GM23338 (cell line): ENCODE data around the gene MATN1. TPM values are rescaled to one million over a fixed set of nuclear protein-coding genes. Genes with fewer than 3 reads are reported as not detected.

Experiments used
- ATAC-seq: fragments of 200-7000 bp; cut with Tn5 transposase; 3 replicates; pipeline ENCODE4 v1.9.1; 2020
- DNase-seq: peaks from one replicate; pipeline ENCODE4 v3.0.0-alpha.2; 2015; ENCODE audit warnings: low spot score
- H2AFZ ChIP-seq: fragments of 200-600 bp; sonication (generic); 2 replicates; pipeline ENCODE4 v1.8.0; 2016; ENCODE audit warnings: antibody characterized with exemption, mild to moderate bottlenecking, moderate library complexity
- H3F3A ChIP-seq: fragments of 200-600 bp; sonication (generic); replicated peaks from 2 replicates; pipeline ENCODE4 v1.8.0; 2017; ENCODE audit warnings: antibody characterized with exemption, mixed run types, low read depth
- H3K27ac ChIP-seq: fragments of 200-600 bp; sonication (generic); 2 replicates; pipeline ENCODE4 v1.6.1; 2016; ENCODE audit warnings: low read depth
- H3K27me3 ChIP-seq: fragments of 200-600 bp; sonication (generic); 2 replicates; pipeline ENCODE4 v1.8.0; 2016; ENCODE audit warnings: mild to moderate bottlenecking, mixed run types, moderate library complexity; ENCODE audit not compliant: insufficient read depth
- H3K36me3 ChIP-seq: fragments of 200-600 bp; sonication (generic); 2 replicates; pipeline ENCODE4 v1.8.0; 2016; ENCODE audit warnings: mild to moderate bottlenecking; ENCODE audit not compliant: insufficient read depth
- H3K4me1 ChIP-seq: fragments of 200-600 bp; sonication (generic); 2 replicates; pipeline ENCODE4 v1.8.0; 2016; ENCODE audit warnings: mild to moderate bottlenecking, moderate library complexity; ENCODE audit not compliant: insufficient read depth
- H3K4me2 ChIP-seq: fragments of 200-600 bp; sonication (generic); 2 replicates; pipeline ENCODE4 v1.7.1; 2017; ENCODE audit warnings: mixed run types
- H3K4me3 ChIP-seq: fragments of 200-600 bp; sonication (generic); 2 replicates; pipeline ENCODE4 v1.6.1; 2016; ENCODE audit warnings: mixed run types
- H3K79me2 ChIP-seq: fragments of 200-600 bp; sonication (generic); replicated peaks from 2 replicates; pipeline ENCODE4 v1.8.0; 2017; ENCODE audit warnings: mild to moderate bottlenecking; ENCODE audit not compliant: insufficient read depth
- H3K9me2 ChIP-seq: fragments of 200-600 bp; sonication (generic); 2 replicates; pipeline ENCODE4 v1.8.0; 2017; ENCODE audit not compliant: insufficient read depth
- H4K20me1 ChIP-seq: fragments of 200-600 bp; sonication (generic); replicated peaks from 2 replicates; pipeline ENCODE4 v1.8.0; 2017; ENCODE audit warnings: mild to moderate bottlenecking; ENCODE audit not compliant: insufficient read depth
- H3K27ac Mint-ChIP-seq: 2 replicates; pipeline ENCODE4 v1.8.0; 2020; ENCODE audit warnings: inconsistent platforms, mild to moderate bottlenecking, moderate library complexity, mixed read lengths
- H3K27me3 Mint-ChIP-seq: 3 replicates; pipeline ENCODE4 v1.8.0; 2022; ENCODE audit warnings: low read depth, mild to moderate bottlenecking, moderate library complexity, mixed read lengths, inconsistent platforms; ENCODE audit not compliant: insufficient read depth, poor library complexity
- H3K36me3 Mint-ChIP-seq: 3 replicates; pipeline ENCODE4 v1.8.0; 2021; ENCODE audit warnings: low read depth, mild to moderate bottlenecking, inconsistent platforms, moderate library complexity, mixed read lengths
- H3K4me1 Mint-ChIP-seq: 3 replicates; pipeline ENCODE4 v1.8.0; 2020; ENCODE audit warnings: mild to moderate bottlenecking, inconsistent platforms, mixed read lengths
- H3K4me3 Mint-ChIP-seq: 3 replicates; pipeline ENCODE4 v1.8.0; 2021; ENCODE audit warnings: moderate library complexity, mild to moderate bottlenecking, inconsistent platforms, mixed read lengths
- H3K9me3 Mint-ChIP-seq: 3 replicates; pipeline ENCODE4 v1.8.0; 2020; ENCODE audit warnings: moderate library complexity, mild to moderate bottlenecking, inconsistent platforms, mixed read lengths
- CREB1 ChIP-seq: fragments of 250-450 bp; sonication (Bioruptor Pico); IDR thresholded peaks from 2 replicates; pipeline ENCODE4 v1.5.0; 2020; ENCODE audit warnings: low read depth, mild to moderate bottlenecking, moderate library complexity
- EZH2 ChIP-seq: fragments of 200-600 bp; sonication (generic); IDR thresholded peaks from one replicate; pipeline ENCODE4 v1.8.0; 2017; ENCODE audit warnings: antibody characterized with exemption, mild to moderate bottlenecking, low read depth; ENCODE audit not compliant: unreplicated experiment
- EZH2phosphoT487 ChIP-seq: fragments of 200-600 bp; sonication (generic); IDR thresholded peaks from one replicate; pipeline ENCODE4 v1.8.1; 2018; ENCODE audit warnings: antibody characterized with exemption; ENCODE audit not compliant: unreplicated experiment
- JUNB ChIP-seq: IDR thresholded peaks from one replicate; pipeline ENCODE4 v1.6.1; 2016; ENCODE audit warnings: antibody characterized with exemption; ENCODE audit not compliant: unreplicated experiment
- NANOG ChIP-seq: IDR thresholded peaks from 2 replicates; pipeline ENCODE4 v1.6.1; 2016; ENCODE audit warnings: antibody characterized with exemption, borderline replicate concordance
- POLR2AphosphoS5 ChIP-seq: IDR thresholded peaks from 2 replicates; pipeline ENCODE4 v1.6.1; 2016; ENCODE audit warnings: antibody characterized with exemption, low read depth
- STAT1 ChIP-seq: IDR thresholded peaks from one replicate; pipeline ENCODE4 v1.6.1; 2016; ENCODE audit warnings: antibody characterized with exemption; ENCODE audit not compliant: unreplicated experiment
- ZNF114 ChIP-seq: fragments of 250-450 bp; sonication (Bioruptor Pico); IDR thresholded peaks from 2 replicates; pipeline ENCODE4 v1.5.0; 2020; ENCODE audit warnings: mild to moderate bottlenecking, moderate library complexity
- ZNF331 ChIP-seq: fragments of 250-450 bp; sonication (Bioruptor Pico); IDR thresholded peaks from 2 replicates; pipeline ENCODE4 v1.5.0; 2020; ENCODE audit warnings: low read depth, mild to moderate bottlenecking, moderate library complexity
- polyA plus RNA-seq: library from polyadenylated mRNA; unstranded; fragments of >200 nt; fragmentation: Nextera tagmentation; extraction: Ambion mirVana; gene quantifications from 2 replicates; pipeline ENCODE4 v1.2.1, GENCODE V29; 2016
- total RNA-seq: library from RNA; depleted of rRNA; stranded (reverse); fragments of >200 nt; shearing (Covaris generic); gene quantifications from 2 replicates; pipeline ENCODE4 v1.2.3, GENCODE V29; 2014
- TF ChIP-seq, protein P1 (sequence below): IDR thresholded peaks from 2 replicates; pipeline ENCODE4 v1.6.1; 2016; ENCODE audit warnings: antibody characterized with exemption
- TF ChIP-seq, protein P2 (sequence below): IDR thresholded peaks from one replicate; pipeline ENCODE4 v1.6.1; 2018; ENCODE audit warnings: antibody characterized with exemption; ENCODE audit not compliant: unreplicated experiment
- TF ChIP-seq, protein P3 (sequence below), 2 experiments: fragments of 200-600 bp in 1 of 2; sonication (generic) in 1 of 2; conservative IDR thresholded peaks; 2 replicates each; pipeline versions ENCODE4 v1.5.1 to v1.6.1; 2016 to 2017; ENCODE audit warnings: antibody characterized with exemption in 2 of 2, low read depth in 2 of 2, mild to moderate bottlenecking in 2 of 2, moderate library complexity in 1 of 2
- TF ChIP-seq, protein P4 (sequence below): fragments of 250-450 bp; sonication (Bioruptor Pico); IDR thresholded peaks from 2 replicates; pipeline ENCODE4 v1.5.0; 2020; ENCODE audit warnings: mild to moderate bottlenecking, moderate library complexity

Gene MATN1
- total and polyA plus RNA-seq, 2 experiments from 2014 or later = 0.08 to 0.31 TPM

DNA sequence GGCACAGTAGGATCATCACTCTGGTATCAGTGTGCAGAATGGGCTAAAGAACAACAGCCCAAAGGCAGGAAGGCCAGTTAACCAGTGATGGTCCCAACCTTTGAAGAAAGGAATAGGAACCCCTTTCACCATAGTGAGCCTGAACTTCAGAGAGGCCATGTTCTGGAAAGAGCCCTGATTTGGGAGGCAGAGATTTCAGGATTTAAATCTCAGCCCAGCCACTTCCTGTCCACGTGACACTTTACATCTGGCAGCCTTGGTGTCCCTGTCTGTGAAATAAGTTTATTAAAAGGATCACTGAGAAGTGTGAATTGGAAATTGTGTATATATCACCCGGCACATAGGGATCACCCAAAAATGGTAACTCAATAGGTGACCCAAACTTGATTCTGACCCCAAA lies 13.0 kb downstream of the MATN1 start:
- Mint-ChIP-seq H3K9me3 (peaks cover 10% of the 10 kb centered on the region), H3K4me3 (no peak overlapping the region), H3K4me1 (no peaks in the 10 kb centered on the region), H3K36me3 (peaks cover under 1% of the 10 kb centered on the region; the same call in 2 of the 3 replicates), H3K27me3 (peaks cover 6% of the 10 kb centered on the region), H3K27ac (no peak overlapping the region)
- no peak overlapping the region for H3K27ac ChIP-seq
- H3K79me2 ChIP-seq = no peaks in the 10 kb centered on the region
- peaks cover 3% of the 10 kb centered on the region; the same call in 1 of the 2 replicates for H3K4me1 ChIP-seq
- no peak overlapping the region for H3K4me2 ChIP-seq
- H3F3A ChIP-seq = no peaks in the 10 kb centered on the region
- no peak for TF ChIP-seq JUNB
- no peak for TF ChIP-seq EZH2
- no peak for TF ChIP-seq POLR2AphosphoS5
- TF ChIP-seq, protein P1, sequence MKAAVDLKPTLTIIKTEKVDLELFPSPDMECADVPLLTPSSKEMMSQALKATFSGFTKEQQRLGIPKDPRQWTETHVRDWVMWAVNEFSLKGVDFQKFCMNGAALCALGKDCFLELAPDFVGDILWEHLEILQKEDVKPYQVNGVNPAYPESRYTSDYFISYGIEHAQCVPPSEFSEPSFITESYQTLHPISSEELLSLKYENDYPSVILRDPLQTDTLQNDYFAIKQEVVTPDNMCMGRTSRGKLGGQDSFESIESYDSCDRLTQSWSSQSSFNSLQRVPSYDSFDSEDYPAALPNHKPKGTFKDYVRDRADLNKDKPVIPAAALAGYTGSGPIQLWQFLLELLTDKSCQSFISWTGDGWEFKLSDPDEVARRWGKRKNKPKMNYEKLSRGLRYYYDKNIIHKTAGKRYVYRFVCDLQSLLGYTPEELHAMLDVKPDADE = no peak
- TF ChIP-seq EZH2phosphoT487 = no peak
- TF ChIP-seq, protein P2, sequence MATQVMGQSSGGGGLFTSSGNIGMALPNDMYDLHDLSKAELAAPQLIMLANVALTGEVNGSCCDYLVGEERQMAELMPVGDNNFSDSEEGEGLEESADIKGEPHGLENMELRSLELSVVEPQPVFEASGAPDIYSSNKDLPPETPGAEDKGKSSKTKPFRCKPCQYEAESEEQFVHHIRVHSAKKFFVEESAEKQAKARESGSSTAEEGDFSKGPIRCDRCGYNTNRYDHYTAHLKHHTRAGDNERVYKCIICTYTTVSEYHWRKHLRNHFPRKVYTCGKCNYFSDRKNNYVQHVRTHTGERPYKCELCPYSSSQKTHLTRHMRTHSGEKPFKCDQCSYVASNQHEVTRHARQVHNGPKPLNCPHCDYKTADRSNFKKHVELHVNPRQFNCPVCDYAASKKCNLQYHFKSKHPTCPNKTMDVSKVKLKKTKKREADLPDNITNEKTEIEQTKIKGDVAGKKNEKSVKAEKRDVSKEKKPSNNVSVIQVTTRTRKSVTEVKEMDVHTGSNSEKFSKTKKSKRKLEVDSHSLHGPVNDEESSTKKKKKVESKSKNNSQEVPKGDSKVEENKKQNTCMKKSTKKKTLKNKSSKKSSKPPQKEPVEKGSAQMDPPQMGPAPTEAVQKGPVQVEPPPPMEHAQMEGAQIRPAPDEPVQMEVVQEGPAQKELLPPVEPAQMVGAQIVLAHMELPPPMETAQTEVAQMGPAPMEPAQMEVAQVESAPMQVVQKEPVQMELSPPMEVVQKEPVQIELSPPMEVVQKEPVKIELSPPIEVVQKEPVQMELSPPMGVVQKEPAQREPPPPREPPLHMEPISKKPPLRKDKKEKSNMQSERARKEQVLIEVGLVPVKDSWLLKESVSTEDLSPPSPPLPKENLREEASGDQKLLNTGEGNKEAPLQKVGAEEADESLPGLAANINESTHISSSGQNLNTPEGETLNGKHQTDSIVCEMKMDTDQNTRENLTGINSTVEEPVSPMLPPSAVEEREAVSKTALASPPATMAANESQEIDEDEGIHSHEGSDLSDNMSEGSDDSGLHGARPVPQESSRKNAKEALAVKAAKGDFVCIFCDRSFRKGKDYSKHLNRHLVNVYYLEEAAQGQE = no peak
- no peak for TF ChIP-seq CREB1 (CRISPR knock-in tag)
- no peak for TF ChIP-seq STAT1
- no peak for TF ChIP-seq ZNF331 (CRISPR knock-in tag)
- TF ChIP-seq, protein P3, sequence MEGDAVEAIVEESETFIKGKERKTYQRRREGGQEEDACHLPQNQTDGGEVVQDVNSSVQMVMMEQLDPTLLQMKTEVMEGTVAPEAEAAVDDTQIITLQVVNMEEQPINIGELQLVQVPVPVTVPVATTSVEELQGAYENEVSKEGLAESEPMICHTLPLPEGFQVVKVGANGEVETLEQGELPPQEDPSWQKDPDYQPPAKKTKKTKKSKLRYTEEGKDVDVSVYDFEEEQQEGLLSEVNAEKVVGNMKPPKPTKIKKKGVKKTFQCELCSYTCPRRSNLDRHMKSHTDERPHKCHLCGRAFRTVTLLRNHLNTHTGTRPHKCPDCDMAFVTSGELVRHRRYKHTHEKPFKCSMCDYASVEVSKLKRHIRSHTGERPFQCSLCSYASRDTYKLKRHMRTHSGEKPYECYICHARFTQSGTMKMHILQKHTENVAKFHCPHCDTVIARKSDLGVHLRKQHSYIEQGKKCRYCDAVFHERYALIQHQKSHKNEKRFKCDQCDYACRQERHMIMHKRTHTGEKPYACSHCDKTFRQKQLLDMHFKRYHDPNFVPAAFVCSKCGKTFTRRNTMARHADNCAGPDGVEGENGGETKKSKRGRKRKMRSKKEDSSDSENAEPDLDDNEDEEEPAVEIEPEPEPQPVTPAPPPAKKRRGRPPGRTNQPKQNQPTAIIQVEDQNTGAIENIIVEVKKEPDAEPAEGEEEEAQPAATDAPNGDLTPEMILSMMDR (conservative IDR thresholded peaks at IDR 0.05; ENCODE audit: low read depth in 2 of 2) = no peak
- TF ChIP-seq, protein P4, sequence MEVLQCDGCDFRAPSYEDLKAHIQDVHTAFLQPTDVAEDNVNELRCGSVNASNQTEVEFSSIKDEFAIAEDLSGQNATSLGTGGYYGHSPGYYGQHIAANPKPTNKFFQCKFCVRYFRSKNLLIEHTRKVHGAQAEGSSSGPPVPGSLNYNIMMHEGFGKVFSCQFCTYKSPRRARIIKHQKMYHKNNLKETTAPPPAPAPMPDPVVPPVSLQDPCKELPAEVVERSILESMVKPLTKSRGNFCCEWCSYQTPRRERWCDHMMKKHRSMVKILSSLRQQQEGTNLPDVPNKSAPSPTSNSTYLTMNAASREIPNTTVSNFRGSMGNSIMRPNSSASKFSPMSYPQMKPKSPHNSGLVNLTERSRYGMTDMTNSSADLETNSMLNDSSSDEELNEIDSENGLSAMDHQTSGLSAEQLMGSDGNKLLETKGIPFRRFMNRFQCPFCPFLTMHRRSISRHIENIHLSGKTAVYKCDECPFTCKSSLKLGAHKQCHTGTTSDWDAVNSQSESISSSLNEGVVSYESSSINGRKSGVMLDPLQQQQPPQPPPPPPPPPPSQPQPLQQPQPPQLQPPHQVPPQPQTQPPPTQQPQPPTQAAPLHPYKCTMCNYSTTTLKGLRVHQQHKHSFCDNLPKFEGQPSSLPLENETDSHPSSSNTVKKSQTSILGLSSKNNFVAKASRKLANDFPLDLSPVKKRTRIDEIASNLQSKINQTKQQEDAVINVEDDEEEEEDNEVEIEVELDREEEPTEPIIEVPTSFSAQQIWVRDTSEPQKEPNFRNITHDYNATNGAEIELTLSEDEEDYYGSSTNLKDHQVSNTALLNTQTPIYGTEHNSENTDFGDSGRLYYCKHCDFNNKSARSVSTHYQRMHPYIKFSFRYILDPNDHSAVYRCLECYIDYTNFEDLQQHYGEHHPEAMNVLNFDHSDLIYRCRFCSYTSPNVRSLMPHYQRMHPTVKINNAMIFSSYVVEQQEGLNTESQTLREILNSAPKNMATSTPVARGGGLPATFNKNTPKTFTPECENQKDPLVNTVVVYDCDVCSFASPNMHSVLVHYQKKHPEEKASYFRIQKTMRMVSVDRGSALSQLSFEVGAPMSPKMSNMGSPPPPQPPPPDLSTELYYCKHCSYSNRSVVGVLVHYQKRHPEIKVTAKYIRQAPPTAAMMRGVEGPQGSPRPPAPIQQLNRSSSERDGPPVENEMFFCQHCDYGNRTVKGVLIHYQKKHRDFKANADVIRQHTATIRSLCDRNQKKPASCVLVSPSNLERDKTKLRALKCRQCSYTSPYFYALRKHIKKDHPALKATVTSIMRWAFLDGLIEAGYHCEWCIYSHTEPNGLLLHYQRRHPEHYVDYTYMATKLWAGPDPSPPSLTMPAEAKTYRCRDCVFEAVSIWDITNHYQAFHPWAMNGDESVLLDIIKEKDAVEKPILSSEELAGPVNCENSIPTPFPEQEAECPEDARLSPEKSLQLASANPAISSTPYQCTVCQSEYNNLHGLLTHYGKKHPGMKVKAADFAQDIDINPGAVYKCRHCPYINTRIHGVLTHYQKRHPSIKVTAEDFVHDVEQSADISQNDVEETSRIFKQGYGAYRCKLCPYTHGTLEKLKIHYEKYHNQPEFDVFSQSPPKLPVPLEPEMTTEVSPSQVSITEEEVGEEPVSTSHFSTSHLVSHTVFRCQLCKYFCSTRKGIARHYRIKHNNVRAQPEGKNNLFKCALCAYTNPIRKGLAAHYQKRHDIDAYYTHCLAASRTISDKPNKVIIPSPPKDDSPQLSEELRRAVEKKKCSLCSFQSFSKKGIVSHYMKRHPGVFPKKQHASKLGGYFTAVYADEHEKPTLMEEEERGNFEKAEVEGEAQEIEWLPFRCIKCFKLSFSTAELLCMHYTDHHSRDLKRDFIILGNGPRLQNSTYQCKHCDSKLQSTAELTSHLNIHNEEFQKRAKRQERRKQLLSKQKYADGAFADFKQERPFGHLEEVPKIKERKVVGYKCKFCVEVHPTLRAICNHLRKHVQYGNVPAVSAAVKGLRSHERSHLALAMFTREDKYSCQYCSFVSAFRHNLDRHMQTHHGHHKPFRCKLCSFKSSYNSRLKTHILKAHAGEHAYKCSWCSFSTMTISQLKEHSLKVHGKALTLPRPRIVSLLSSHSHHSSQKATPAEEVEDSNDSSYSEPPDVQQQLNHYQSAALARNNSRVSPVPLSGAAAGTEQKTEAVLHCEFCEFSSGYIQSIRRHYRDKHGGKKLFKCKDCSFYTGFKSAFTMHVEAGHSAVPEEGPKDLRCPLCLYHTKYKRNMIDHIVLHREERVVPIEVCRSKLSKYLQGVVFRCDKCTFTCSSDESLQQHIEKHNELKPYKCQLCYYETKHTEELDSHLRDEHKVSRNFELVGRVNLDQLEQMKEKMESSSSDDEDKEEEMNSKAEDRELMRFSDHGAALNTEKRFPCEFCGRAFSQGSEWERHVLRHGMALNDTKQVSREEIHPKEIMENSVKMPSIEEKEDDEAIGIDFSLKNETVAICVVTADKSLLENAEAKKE (CRISPR knock-in tag) = no peak
- no peak for TF ChIP-seq ZNF114 (CRISPR knock-in tag)
- no peak for TF ChIP-seq NANOG
- DNase-seq = no peak
- H4K20me1 ChIP-seq = no peaks in the 10 kb centered on the region
- H3K27me3 ChIP-seq = no peaks in the 10 kb centered on the region
- H2AFZ ChIP-seq = no peak overlapping the region
- H3K36me3 ChIP-seq = no peaks in the 10 kb centered on the region
- no peaks in the 10 kb centered on the region for H3K9me2 ChIP-seq
- no peak for ATAC-seq
- no peak overlapping the region for H3K4me3 ChIP-seq
